Activated T-cell treated with anti-CD3 and anti-CD28 coated beads for 1 hour (primary cell): Measurements from ENCODE around the gene C12orf60.

Experiments used
- DNase-seq: peaks from one replicate; pipeline ENCODE4 v3.0.0-alpha.2; 2020; ENCODE audit warnings: low read depth

The C12orf60 gene

DNA sequence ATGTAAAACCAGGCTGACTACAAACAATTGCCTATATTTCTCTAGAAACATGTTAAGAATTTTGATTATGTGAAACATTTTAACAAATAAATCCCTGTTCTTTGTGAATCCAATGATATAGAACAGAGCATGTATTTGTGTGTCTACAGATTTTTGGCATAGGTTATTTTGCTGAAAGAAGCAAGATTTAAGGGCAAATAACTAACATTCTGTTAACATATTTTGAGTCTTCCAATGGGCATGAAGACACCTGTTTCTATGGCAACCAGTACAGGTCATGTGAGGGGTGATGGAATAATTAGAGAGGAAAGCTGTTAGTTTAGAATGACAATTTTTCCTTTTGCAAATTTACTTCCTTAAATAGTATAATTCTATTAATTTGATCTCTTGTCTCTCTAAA, 31.0 kb downstream of the C12orf60 start:
- DNase-seq, result no peak

DNA sequence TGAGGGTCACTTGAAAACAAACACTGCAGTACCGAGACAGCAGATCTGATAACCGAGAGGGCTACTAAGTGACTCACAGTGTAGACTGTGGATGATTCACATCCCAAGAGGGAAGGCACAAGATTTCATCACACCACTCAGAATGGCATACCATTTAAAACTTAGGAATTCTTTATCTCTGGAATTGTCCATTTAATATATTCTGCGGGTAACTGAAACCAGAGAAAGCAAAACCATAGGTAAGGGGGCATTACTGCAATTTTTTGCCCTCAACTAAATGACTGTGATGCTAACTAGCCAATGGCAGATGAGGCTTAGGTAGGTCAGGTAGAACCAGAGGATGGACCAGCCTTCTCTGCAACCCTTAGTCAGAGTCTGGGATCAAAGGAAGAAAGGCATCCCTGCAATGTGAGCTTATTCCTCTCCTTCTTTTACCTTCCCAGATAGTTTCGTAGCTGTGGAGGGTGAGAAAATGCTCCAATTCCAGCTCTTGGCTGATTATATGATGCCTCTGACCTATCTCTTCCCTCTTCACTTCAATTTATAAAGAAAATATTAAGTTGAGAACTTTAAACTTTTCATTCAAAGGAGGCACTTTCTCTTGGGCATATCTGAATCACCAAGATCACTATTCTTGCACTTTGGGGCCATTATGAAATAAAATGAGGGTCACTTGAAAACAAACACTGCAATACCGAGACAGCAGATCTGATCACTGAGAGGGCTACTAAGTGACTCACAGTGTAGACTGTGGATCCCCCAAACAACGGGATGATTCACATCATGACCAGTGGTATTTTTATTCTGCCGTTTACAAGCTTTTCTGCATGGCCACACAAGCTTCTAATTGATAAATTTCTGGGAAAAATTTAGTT, 33.1 kb downstream of the C12orf60 start:
- DNase-seq, result no peak

DNA sequence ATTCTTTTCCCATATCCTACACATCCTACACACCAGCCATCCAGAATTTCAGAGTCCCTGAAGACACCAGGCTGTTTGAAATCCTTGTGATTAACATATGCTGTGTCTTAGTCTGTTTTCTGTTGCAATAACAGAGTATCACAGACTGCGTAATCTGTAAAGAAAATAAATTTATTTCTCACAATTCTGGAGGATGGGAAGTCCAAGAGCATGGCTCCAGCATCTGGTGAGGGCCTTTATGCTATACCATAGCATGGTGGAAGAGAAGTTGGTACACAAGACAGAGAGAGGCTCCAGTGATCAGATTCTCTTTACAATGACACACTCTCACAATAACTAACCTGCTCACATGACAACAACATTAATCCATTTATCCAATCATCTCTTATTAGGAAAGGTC, 35.8 kb downstream of the C12orf60 start:
- DNase-seq, result no peak

DNA sequence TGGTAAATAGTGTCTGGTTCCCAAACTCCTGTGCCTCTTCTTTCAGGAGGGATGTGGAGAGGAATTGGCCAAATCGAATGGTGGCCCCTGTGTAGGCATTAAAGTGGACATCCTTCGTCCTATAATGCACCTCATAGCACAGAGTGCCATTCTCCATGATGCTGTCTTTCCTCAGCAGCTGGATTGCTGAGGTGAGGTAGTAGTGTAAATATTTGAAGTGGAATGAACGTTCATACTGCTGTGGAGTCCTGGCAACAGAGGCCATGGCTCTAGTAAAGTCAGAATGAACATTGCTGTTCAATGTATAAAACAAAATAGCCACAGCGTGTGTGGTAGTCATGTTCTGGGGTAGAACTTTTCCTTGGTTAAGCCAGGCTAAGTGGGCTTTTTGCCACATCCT, 37.1 kb downstream of the C12orf60 start:
- no peak for DNase-seq

DNA sequence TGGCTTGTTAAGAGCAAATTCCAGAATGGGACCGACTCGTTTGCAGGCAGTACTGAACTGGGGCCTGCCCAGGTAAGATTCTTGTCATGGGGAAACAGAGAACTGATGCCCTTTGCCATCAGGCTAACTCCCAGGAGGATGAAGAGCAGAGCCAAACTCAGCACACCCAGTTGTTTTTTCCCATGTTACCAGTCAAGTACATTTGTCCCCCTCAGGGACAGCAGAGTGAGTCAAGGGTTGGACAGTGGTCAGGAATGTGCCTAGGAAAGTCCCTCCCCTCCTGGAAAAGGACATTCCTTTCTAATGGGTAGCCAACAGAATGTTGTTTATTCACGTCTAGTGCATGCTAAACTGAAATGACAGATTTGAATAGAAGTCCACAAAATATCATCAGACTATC, 38.3 kb downstream of the C12orf60 start:
- no peak for DNase-seq

DNA sequence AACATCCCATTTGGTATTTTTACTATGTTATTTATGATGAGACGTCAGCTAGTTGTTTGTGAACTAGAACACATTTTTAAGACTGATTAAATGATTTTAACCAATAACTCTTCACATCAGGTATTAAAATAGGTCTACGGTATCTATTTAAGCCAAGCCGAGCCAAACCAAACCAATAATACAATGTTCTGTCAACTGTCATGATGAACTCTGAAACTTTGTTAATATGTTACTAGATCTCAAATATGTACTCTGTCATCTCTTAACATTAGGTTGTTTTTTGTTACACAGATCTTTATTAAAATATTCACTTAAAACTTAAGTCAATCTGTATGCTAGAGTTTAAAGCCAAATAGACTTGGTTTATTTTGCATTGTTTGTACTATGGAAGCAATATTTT, 38.8 kb downstream of the C12orf60 start:
- no peak for DNase-seq

DNA sequence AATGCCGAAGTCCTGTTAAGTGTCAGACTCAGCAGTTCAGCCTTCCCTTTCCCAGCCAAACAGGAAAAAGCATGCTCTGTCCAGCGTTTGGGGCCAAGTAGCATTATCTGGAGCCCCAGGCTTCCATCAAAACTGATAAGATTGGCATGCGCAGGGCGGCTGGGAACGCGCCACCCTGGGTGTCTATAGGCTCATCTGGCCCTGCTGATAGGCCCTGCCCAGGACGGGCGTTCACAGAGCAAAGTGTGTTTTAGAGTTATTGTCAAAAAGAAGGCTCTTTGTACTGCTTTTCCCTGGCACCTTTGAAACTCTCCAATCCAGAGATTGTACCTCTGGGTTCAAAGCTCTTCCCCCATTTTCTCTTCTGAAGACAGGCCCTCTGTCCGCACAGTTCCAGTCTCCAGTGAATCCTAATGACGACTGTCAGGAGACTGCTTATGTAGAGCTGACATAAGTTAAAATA, 40.0 kb downstream of the C12orf60 start, which contains the start of gene ART4:
Gene ART4, minus strand, starts transcription at position 102 of the 463 bp plus-strand sequence. CDS start 413 bp downstream, outside the sequence.
- no peak for DNase-seq

DNA sequence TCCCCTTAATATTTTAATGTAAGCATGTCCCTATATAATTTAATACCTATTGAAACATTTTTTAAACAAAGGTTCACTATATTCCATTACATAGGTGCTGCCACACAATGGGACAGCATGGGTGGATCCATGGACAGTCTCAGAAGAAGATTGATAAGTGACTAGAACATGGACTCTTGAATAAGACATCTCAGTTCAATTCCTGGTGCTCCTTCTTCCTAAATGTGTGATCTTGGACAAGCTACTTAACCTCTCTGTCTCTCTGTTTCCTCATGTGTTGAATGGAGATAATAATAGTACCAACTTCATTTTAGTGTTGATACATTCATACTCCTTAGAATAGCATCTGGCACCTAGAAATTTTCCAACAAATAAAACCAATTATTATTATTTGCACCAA, 40.9 kb downstream of the C12orf60 start:
- DNase-seq, result no peak

DNA sequence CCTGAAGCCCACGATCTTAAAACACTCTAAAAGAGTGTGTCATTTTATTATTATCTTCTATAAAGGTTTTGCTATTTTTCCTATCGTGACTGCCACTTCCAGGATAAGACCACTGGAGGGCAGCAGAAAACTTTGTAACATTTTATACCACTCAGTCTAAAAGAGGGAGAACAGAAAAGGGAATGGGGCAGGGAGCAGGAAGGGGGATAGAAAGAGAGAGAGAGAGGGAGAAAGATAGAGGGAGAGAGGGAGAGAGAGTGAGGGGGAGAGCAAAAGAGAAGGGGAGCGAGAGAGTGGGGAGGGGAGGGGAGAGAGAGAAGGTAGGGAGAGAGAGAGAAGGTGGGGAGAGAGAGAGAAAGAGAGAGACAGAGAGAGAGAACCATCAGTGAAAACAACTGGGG, 41.9 kb downstream of the C12orf60 start:
- DNase-seq, result peak; percentile 19

DNA sequence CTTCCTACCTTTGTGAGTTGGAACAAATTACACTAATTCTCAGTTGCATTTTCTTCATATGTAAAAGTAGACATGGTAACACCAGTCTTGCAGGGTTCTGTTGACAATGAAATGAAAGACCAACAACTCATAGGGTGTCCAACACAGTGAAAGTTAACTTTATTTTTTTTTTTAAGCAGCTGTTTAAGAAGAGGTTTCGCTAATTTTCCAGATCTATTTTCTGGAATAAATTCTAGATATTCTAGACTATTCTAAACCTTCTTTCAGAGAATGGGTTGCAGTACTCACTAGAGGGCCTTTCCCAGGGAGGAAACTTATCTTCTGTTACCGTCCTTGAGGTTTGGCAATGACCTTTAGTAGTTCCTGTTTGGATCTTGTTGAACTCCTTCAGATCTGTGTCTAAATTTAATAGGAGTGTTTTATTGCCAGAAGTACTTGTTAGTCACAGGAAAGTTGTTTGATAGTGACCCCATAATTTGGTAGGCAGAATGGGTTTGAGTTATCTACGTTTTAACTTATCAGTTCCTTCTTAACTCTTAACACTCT, 42.6 kb downstream of the C12orf60 start:
- no peak for DNase-seq

DNA sequence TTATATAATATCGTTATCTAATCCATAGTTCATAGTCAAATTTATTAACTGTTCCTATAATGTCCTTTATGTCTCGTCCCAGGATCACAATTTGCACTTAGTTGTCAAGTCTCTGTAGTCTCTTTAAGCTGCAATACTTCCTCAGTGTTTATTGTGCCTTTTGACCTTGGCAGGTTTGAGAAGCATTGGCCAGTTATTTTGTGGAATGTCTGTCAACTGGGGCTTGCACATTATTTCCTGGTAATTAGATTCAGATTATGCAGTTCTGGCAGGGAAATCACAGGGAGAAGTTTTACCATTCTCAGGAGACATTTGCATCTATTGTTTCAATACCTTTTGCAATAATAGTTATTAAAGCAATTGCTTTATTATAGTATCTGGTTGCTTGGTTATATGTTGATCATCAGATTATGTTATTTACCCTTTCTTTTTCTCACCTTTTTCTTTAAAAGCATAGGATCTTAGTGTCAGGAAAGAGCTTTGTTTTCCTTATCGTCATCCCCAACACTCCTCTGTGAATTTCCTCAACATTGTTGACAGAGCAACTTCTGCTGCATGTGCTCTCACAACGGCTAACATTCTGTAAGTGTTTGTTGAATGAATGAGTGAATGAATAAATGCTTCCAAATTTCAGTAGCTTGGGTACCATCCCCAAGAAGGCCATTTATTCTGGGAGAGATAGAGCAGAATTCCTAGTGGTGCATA, 43.6 kb downstream of the C12orf60 start:
- DNase-seq, result no peak

DNA sequence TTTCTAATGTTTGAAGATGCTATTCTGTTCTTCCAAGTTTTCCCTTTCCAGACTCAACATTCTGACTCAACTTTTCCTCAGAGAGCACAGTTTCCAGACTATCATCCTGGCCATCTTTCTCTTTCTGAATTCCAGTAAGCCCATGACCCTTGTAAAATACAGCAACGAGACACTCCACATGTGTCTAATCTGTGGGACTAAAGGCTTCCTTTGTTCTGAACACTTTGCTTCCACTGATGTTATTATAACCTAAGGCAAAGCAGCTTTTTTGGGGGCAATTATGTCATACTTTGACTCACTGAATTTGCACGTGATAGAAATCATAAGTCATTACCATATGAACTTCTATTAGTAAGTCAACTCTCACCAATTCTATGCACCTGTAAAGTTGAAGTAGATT, 46.2 kb downstream of the C12orf60 start:
- no peak for DNase-seq

DNA sequence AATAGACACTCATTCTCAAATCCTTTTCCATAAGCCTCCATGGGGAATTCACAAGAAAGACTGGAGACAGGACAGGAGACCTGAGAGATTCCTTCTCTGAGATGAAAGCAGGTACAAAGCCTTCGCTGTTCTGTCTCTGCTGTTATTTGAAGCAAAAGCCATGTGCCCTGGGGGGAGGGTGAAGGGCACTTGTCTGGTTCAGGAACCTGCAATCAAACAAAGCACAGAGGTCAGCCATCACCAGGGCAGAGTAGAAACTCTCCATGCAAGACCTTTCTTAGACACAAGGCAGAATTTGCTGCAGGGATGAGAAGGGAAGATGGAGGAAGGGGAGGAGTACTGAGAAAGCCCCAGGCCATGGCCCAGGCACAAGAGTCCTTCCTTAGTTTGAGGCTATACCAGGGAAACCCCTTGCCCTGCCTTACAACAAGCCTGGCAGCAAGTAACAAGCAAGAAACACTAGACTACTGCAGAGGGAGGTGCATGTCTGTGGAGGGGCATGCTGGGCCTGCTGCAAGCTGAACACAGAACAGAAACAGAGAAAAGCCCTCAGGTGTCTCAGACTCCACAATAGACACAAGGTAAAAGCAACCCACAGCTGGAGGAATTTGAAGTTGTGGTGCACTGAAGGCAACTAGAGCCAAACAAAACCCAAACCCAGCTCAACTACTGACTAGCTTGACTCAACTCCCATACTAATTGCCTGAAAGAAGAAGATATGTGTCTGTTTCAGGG, 47.6 kb downstream of the C12orf60 start:
- no peak for DNase-seq

DNA sequence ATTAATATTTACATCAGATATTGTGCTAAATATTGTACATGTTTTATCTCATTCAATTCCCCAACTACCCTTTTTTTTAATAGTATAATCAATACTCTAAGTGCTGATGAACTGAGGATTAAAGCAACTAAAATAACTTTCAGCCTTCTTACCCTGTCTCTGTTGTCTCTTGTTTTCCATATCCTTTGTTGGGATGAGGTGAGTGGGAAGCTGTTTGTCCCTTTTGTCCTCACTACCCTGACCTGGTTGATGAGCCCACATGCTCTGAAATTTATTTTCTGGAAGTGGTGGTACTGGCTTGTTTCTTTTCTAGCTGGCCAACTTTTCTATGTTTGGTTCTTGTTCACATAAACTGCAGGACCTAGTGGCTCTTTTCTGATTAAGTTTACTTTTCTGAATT, 49.4 kb downstream of the C12orf60 start:
- DNase-seq, result no peak

DNA sequence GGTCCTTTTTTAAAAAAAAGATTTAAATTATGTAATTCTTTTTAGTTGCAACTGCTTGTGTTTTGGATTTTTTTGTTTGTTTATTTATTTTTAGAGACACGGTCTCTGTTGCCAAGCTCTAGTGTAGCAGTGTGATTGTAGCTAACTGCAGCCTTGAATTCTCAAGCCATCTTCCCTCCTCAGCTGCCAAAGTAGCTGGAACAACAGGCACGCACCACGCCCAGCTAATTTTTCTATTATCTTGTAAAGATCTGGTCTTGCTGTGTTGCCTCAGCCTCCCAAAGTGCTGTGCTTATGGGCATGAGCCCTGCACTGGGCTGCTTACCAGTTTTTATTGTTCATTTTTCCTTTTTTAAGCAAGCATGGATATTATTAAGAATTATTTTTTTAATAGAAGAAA, 50.5 kb downstream of the C12orf60 start:
- DNase-seq, result no peak

DNA sequence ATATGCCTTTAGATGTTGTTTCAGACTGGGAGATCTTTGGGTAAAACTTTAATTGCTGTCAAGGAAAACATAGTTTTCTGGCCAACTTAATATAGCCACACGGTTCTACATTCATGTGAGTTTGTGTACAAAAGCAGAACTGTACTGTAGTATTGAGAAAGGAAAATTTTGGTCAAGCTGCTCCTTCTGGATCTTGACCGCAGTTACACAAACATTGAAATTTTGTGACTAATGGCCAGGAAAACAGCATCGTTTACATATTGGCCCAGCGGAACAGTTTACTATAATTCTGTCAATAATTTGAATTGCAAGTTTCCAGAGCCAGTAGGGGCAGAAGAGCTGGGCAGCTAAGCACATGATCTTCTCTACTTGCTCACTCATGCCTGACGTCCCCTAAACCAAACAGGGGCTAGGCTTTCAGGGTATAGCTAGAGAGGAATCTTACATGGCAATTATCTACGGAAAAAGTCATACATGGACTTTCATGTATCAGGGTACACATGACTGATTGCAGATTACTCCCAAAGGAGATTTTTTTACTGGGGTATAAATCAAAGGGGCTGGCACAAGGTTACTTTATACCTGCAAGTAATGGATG, 51.2 kb downstream of the C12orf60 start:
- DNase-seq, result no peak

DNA sequence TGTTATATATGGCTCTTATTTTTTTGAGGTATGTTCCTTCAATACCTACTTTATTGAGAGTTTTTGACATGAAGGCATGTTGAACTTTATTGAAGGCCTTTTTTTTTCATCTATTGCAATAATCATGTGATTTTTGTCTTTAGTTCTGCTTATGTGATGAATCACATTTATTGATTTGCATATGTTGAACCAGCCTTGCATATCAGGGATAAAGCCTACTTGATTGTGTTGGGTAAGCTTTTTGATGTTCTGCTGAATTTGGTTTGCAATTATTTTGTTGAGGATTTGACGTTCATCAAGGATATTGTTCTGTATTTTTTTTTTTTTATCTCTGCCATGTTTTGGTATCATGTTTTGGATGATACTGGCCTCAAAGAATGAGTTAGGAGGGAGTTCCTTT, 55.0 kb downstream of the C12orf60 start:
- no peak for DNase-seq

DNA sequence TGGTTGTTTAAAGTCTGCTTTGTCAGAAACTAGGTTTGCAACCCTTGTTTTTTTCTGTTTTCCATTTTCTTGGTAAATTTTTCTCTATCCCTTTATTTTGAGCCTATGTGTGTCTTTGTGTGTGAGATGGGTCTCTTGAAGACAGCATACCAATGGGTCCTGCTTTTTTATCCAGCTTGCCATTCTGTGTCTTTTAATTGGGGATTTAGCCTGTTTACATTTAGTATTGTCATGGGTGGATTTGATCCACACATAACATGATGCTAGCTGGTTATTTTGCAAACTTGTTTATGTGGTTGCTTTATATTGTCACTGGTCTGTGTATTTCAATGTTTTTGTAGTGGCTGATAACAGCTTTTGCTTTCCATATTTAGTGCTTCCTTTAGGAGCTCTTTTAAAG, 57.0 kb downstream of the C12orf60 start:
- no peak for DNase-seq

DNA sequence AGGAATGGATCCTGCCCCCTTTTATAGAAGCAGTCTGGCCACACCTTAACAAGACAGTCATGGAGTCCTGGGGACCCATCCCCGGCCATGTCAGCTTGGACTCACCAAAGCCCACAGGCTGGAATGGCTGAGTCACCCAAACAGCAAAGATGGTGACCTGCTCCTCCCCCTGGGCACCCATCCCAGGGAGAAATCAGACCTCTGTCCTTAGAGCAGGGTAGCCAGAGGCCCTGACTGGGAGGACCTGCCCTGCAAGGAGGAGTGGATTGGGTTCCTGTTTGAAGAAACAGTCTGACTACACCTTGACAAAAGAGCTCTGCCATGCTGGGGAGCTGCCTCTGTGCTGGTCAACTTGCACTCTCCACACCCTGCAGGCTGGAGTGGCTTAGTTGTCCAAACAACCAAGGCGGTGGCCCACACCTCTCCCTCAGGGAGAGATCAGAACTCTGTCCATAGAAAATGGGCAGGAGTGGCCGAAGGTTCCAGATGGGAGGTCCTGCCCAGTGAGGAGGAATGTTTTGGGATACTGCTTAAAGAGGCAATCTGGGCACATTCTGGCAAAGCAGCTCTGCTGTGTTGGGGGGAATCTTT, 65.5 kb downstream of the C12orf60 start:
- no peak for DNase-seq

DNA sequence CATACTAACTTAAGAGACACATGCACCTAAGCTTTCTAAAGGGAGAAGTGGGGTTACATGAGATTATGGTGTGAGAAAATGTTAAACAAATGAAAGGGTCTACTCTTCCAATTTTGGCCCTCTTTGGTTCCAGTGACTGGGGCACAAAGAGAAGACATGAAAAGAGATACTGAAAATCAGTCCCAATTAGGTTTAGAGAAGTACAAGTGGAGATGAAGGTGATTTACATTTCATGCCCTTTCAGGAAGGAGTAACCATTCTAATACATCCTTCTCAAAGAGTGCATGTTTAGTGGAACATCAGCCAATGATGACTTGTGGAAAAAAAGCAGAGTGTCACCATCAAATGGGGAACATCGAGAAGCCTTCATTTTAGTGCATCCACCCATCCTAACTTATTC, 67.8 kb downstream of the C12orf60 start:
- no peak for DNase-seq

DNA sequence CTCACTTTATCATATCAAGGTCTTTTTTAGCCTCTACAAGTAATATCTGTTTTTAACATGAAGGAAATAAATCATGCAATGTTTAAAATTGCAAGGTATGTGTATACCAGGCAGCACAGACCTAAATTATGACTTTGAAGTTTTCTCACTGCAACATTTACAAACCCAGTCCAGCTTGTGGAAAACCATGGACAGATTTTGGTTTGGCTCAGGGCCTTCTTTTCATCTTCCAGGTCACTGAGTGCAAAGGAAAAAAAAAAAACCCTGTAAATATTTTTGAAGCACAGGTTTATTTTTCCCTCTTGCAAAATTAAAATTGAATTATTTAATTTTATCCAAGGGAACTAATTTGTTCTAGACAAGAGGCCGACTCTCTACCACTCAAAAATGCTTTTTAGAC, 68.4 kb downstream of the C12orf60 start:
- no peak for DNase-seq
